B cell (primary cell): ENCODE data around the gene ERN1. TPM values are rescaled to one million over a fixed set of nuclear protein-coding genes. Genes with fewer than 3 reads are reported as not detected.

Experiments used
- ATAC-seq: fragments of 200-7000 bp; cut with Tn5 transposase; one replicate; pipeline ENCODE4 v1.10.0; 2021; ENCODE audit warnings: low read depth, mild to moderate bottlenecking, moderate number of reproducible peaks, moderate library complexity
- CTCF ChIA-PET: fragments of 350-600 bp; sonication (Branson Sonifier 250); formaldehyde crosslinking; loops from one replicate; lab custom pipeline; 2021; ENCODE audit warnings: antibody characterized with exemption, inconsistent platforms; lab: Charles Lee
- POLR2A ChIA-PET: fragments of 350-600 bp; sonication (Branson Sonifier 250); formaldehyde crosslinking; loops from one replicate; lab custom pipeline; 2021; ENCODE audit warnings: antibody characterized with exemption; lab: Charles Lee
- DNase-seq: peaks from one replicate; pipeline ENCODE4 v3.0.0; 2013
- H2AFZ ChIP-seq: 2 replicates; pipeline ENCODE4 v1.6.1; 2012; ENCODE audit warnings: mild to moderate bottlenecking, low read depth, low read length; ENCODE audit not compliant: insufficient read depth, poor library complexity, severe bottlenecking
- H3K27ac ChIP-seq, 2 donors: 1 replicate in 1 of 2; 2 replicates in 1 of 2; pipeline ENCODE4 v1.5.1; 2012 to 2013; ENCODE audit warnings: low read length in 2 of 2, mild to moderate bottlenecking in 2 of 2, moderate library complexity in 1 of 2
- H3K27me3 ChIP-seq, 4 experiments: fragments of 200-600 bp in 1 of 4; sonication (generic) in 1 of 4; replicated peaks in 1 of 4; 1 replicate in 2 of 4; 2 replicates in 2 of 4; pipeline versions ENCODE4 v1.6.1 to v1.7.0; 2013 to 2016; ENCODE audit warnings: low read length in 3 of 4, mild to moderate bottlenecking in 2 of 4, mixed read lengths in 1 of 4, moderate library complexity in 1 of 4; ENCODE audit not compliant: insufficient read depth in 4 of 4, control insufficient read depth in 3 of 4; ENCODE audit errors: control extremely low read depth in 1 of 4
- H3K36me3 ChIP-seq, 2 experiments: replicated peaks in 1 of 2; 1 replicate in 1 of 2; 2 replicates in 1 of 2; pipeline versions ENCODE4 v1.6.1 to v1.7.1; 2013; ENCODE audit warnings: low read length in 1 of 2; ENCODE audit not compliant: insufficient read depth in 2 of 2, control insufficient read depth in 1 of 2; ENCODE audit errors: control extremely low read depth in 1 of 2, extremely low read depth in 1 of 2
- H3K4me1 ChIP-seq, 2 donors: fragments of 200-600 bp in 1 of 2; sonication (generic) in 1 of 2; 1 replicate in 1 of 2; 2 replicates in 1 of 2; pipeline versions ENCODE4 v1.5.1 to v1.6.1; 2013 to 2017; ENCODE audit warnings: low read length in 2 of 2; ENCODE audit not compliant: control insufficient read depth in 2 of 2, insufficient read depth in 2 of 2
- H3K4me2 ChIP-seq: replicated peaks from 2 replicates; pipeline ENCODE3; 2012; ENCODE audit warnings: mild to moderate bottlenecking, low read depth, low read length; ENCODE audit not compliant: poor library complexity, severe bottlenecking
- H3K4me3 ChIP-seq, 5 experiments: fragments of 200-600 bp in 1 of 5; sonication (generic) in 1 of 5; 1 replicate in 3 of 5; 2 replicates in 2 of 5; pipeline versions ENCODE4 v1.5.1 to v1.7.0; 2011 to 2016; ENCODE audit warnings: low read length in 4 of 5, mild to moderate bottlenecking in 4 of 5, low read depth in 2 of 5, control low read depth in 1 of 5, moderate library complexity in 1 of 5; ENCODE audit not compliant: insufficient read depth in 1 of 5; ENCODE audit errors: control extremely low read depth in 1 of 5, extremely low read depth in 1 of 5
- H3K79me2 ChIP-seq: fragments of 200-600 bp; sonication (generic); one replicate; pipeline ENCODE4 v1.6.0; 2016; ENCODE audit warnings: low read length; ENCODE audit not compliant: control insufficient read depth, insufficient read depth
- H3K9ac ChIP-seq: fragments of 200-600 bp; sonication (generic); 2 replicates; pipeline ENCODE4 v1.6.1; 2017; ENCODE audit warnings: mild to moderate bottlenecking, low read length, moderate library complexity
- H3K9me3 ChIP-seq, 3 donors: one replicate each; pipeline versions ENCODE4 v1.6.1 to v1.7.1; 2013; ENCODE audit warnings: low read length in 2 of 3; ENCODE audit not compliant: control insufficient read depth in 2 of 3, insufficient read depth in 1 of 3; ENCODE audit errors: control extremely low read depth in 1 of 3
- H4K20me1 ChIP-seq: 2 replicates; pipeline ENCODE4 v1.6.0; 2012; ENCODE audit warnings: mild to moderate bottlenecking, low read length; ENCODE audit not compliant: insufficient read depth, control insufficient read depth, poor library complexity, severe bottlenecking
- H3K27ac Mint-ChIP-seq: one replicate; pipeline ENCODE4 v1.8.0; 2021; ENCODE audit warnings: mixed read lengths
- H3K27me3 Mint-ChIP-seq: one replicate; pipeline ENCODE4 v1.8.0; 2021; ENCODE audit warnings: mixed read lengths
- H3K4me1 Mint-ChIP-seq: one replicate; pipeline ENCODE4 v1.8.0; 2021; ENCODE audit warnings: mixed read lengths
- H3K4me3 Mint-ChIP-seq: one replicate; pipeline ENCODE4 v1.8.0; 2021; ENCODE audit warnings: mixed read lengths
- H3K9me3 Mint-ChIP-seq: one replicate; pipeline ENCODE4 v1.8.0; 2022; ENCODE audit warnings: mixed read lengths; ENCODE audit not compliant: insufficient read depth
- EZH2 ChIP-seq: IDR thresholded peaks from 2 replicates; pipeline ENCODE4 v1.6.1; 2012; ENCODE audit warnings: borderline replicate concordance, low read depth, mild to moderate bottlenecking, moderate library complexity, low read length; ENCODE audit not compliant: insufficient read depth, poor library complexity, severe bottlenecking
- WGBS: methylation state at CpG from one replicate; pipeline ENCODE4 v1.1.5; 2013; ENCODE audit warnings: missing lambda C conversion rate; ENCODE audit not compliant: insufficient coverage; 5-methylcytosine and 5-hydroxymethylcytosine counted together
- intact Hi-C: fragments of 100-400 bp; cut with micrococcal nuclease; formaldehyde crosslinking; loops from one replicate; pipeline ENCODE4 v1.10.0; 2022
- polyA plus RNA-seq: library from polyadenylated mRNA; depleted of rRNA; stranded (reverse); fragments of >200 nt; gene quantifications from 2 replicates; pipeline ENCODE4 v1.2.3, GENCODE V29; 2012
- total RNA-seq, 2 donors: library from RNA; stranded (reverse); fragments of 120-200 nt in 1 of 2; gene quantifications; 1 replicate in 1 of 2; 2 replicates in 1 of 2; pipeline versions ENCODE4 v1.2.3 to v1.2.4, GENCODE V29; 2013 to 2022
- TF ChIP-seq, protein P1 (sequence below): fragments of 200-600 bp; IDR thresholded peaks from one replicate; pipeline ENCODE4 v1.8.0; 2022; ENCODE audit warnings: antibody characterized with exemption, mild to moderate bottlenecking

ERN1 gene
- total and polyA plus RNA-seq, 2 donors (not counting 1 experiment from before 2014, with no cell fraction given), result 7.0 to 19.4 TPM

DNA sequence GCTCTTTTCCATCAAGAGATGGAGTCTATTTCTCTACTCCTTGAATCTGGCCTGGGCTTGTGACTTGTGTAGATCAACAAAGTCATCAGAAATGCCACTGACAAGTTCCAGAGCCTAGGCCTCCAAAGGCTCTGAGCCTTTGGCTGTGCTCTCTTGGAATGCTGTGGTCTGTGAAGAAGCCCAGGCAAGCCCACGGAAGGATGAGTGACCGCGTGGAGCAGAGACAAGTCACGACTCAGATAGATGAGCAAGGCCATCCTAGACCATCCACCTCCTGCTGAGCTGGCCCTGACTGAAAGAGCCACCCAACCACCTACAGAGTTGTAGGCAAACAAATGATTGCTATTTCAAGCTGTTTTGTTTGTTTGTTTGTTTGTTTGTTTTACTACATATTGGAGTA, 97.9 kb downstream of the ERN1 start:
- no peak overlapping the region for H3K4me2 ChIP-seq
- Mint-ChIP-seq H3K9me3 (no peaks in the 10 kb centered on the region), H3K27me3 (no peaks in the 10 kb centered on the region), H3K27ac (no peak overlapping the region), H3K4me3 (no peak overlapping the region), H3K4me1 (no peaks in the 10 kb centered on the region)
- intact Hi-C loops, result no loop called here
- no peak for TF ChIP-seq EZH2
- TF ChIP-seq, protein P1, sequence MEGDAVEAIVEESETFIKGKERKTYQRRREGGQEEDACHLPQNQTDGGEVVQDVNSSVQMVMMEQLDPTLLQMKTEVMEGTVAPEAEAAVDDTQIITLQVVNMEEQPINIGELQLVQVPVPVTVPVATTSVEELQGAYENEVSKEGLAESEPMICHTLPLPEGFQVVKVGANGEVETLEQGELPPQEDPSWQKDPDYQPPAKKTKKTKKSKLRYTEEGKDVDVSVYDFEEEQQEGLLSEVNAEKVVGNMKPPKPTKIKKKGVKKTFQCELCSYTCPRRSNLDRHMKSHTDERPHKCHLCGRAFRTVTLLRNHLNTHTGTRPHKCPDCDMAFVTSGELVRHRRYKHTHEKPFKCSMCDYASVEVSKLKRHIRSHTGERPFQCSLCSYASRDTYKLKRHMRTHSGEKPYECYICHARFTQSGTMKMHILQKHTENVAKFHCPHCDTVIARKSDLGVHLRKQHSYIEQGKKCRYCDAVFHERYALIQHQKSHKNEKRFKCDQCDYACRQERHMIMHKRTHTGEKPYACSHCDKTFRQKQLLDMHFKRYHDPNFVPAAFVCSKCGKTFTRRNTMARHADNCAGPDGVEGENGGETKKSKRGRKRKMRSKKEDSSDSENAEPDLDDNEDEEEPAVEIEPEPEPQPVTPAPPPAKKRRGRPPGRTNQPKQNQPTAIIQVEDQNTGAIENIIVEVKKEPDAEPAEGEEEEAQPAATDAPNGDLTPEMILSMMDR, result no peak
- WGBS, result 100% methylated on average over 4 of the region's 4 CpGs
- H2AFZ ChIP-seq, result no peak overlapping the region
- H3K4me1 ChIP-seq, result no peaks in the 10 kb centered on the region
- no peaks in the 10 kb centered on the region for H4K20me1 ChIP-seq
- H3K9me3 ChIP-seq, result no peaks in the 10 kb centered on the region
- CTCF ChIA-PET, result interaction anchor here (1.1 to 10.3 kb wide), 3 partner anchors 99 to 278 kb away, joined by 4 to 655 read pairs (median 164); partner anchors contain the start of genes CSHL1 and ERN1
- no peaks in the 10 kb centered on the region for H3K36me3 ChIP-seq
- H3K4me3 ChIP-seq, result no peak overlapping the region
- no peak for DNase-seq
- H3K27me3 ChIP-seq, result no peaks in the 10 kb centered on the region
- no peak overlapping the region for H3K27ac ChIP-seq
- POLR2A ChIA-PET, result no interaction called here
- H3K79me2 ChIP-seq, result no peaks in the 10 kb centered on the region
- no peak overlapping the region for H3K9ac ChIP-seq
- no peak for ATAC-seq

DNA sequence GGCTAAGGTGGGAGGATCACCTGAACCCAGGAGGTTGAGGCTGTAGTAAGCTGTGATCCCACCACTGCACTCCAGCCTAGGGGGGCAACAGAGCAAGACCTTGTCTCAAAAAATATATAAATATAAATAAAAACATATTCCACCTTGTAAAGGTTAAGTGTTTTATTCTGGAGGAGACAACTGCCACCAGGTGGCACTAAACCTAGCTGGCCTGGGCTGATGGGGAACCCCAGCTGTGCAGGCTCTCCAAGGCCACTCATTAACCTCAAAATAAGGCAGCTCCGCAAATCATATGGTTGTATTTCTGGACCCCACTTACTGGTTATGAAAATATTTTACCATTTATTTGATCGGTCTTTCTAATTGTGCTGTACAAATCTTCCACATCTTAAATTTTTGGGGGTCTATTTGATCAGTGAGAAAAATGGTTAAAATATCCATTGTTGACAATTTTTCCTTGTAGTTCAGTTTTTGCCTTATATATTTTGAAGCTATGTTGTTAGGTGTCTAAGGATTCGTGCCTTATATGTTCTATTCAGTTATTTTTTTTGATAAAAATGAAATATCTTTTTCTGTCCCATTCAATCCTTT, 101.0 kb downstream of the ERN1 start:
- Histone ChIP-seq H3K4me1 (peaks cover 15 to 16% of the 10 kb centered on the region in 2 donors), H3K9me3 (no peaks in the 10 kb centered on the region), H3K4me3 (no peak overlapping the region), H3K9ac (no peak overlapping the region), H3K27ac (no peak overlapping the region), H2AFZ (no peak overlapping the region), H3K36me3 (no peaks in the 10 kb centered on the region), H3K27me3 (no peaks in the 10 kb centered on the region), H3K79me2 (no peaks in the 10 kb centered on the region), H4K20me1 (no peaks in the 10 kb centered on the region), H3K4me2 (no peak overlapping the region)
- CTCF ChIA-PET, result interaction anchor here (0.6 to 13.0 kb wide), 62 partner anchors 8 to 391 kb away, joined by 3 to 655 read pairs (median 6); partner anchors contain the start of genes CD79B, CSHL1, ERN1 and GH1
- POLR2A ChIA-PET, result interaction anchor here (0.6 to 2.1 kb wide), 8 partner anchors 9 to 189 kb away, joined by 3 to 14 read pairs (median 5); partner anchors contain the start of gene ICAM2
- ATAC-seq (peak; percentile 40), DNase-seq (peak; percentile 80)
- no peak overlapping the region for H3K27ac Mint-ChIP-seq
- intact Hi-C loops, result loop anchor here (1.0 to 5.0 kb wide), 3 partner anchors 104 to 388 kb away; no protein-coding TSS in a partner anchor
- H3K9me3 Mint-ChIP-seq, result no peaks in the 10 kb centered on the region
- peaks cover 19% of the 10 kb centered on the region for H3K4me1 Mint-ChIP-seq
- H3K4me3 Mint-ChIP-seq, result no peak overlapping the region
- no peaks in the 10 kb centered on the region for H3K27me3 Mint-ChIP-seq
- WGBS, result no CpG with 5 or more reads among the region's 3 CpGs
- no peak for TF ChIP-seq EZH2
- TF ChIP-seq, protein P1, result peak; percentile 93
